HepG2 (cell line): ENCODE data around the gene ANKRD52. TPM values are rescaled to one million over a fixed set of nuclear protein-coding genes. Genes with fewer than 3 reads are reported as not detected.

Source experiments
- ATAC-seq: fragments of 200-7000 bp; cut with Tn5 transposase; 3 replicates; pipeline ENCODE4 v1.9.1; 2020; ENCODE audit warnings: mild to moderate bottlenecking, moderate library complexity
- BruUV-seq: library from RNA; stranded (reverse); fragments of 400-500 nt; replicated peaks from 2 replicates; lab custom pipeline; 2021; lab: Mats Ljungman, UMichigan
- CTCF ChIA-PET: fragments of 300-600 bp; formaldehyde crosslinking; extraction: SDS; loops from one replicate; lab custom pipeline; 2021; ENCODE audit warnings: low total read pairs, inconsistent platforms, low intra/inter-chr PET ratio; lab: Yijun Ruan, JAX
- POLR2A ChIA-PET: fragments of 350-600 bp; sonication (Branson Sonifier 250); formaldehyde crosslinking; loops from one replicate; lab custom pipeline; 2020; ENCODE audit warnings: antibody characterized with exemption, inconsistent platforms; lab: Yijun Ruan, JAX
- DNase-seq: peaks from one replicate; pipeline ENCODE4 v3.0.0-alpha.2; 2015; ENCODE audit warnings: low spot score
- FAIRE-seq: peaks from 3 replicates; lab custom pipeline; 2011; peaks lifted over from hg19 to GRCh38; lab: Jason Lieb, UNC
- H2AFZ ChIP-seq: one replicate; pipeline ENCODE4 v1.6.1; 2011; ENCODE audit warnings: low read length, inconsistent platforms
- H3K27ac ChIP-seq: fragments of 300-600 bp; 3 replicates; pipeline ENCODE4 v1.8.0; 2011; ENCODE audit warnings: mixed run types, mild to moderate bottlenecking, mixed read lengths, low read length, inconsistent platforms; ENCODE audit not compliant: insufficient read depth; ENCODE audit errors: extremely low read length
- H3K27me3 ChIP-seq, 2 experiments: fragments of 200-600 bp in 1 of 2; 2 replicates in 1 of 2; 3 replicates in 1 of 2; pipeline versions ENCODE4 v1.6.0 to v1.8.0; 2011; ENCODE audit warnings: low read length in 2 of 2, mild to moderate bottlenecking in 2 of 2, moderate library complexity in 2 of 2, inconsistent platforms in 1 of 2; ENCODE audit not compliant: insufficient read depth in 2 of 2, control insufficient read depth in 1 of 2
- H3K36me3 ChIP-seq, 2 experiments: fragments of 200-600 bp in 1 of 2; replicated peaks in 1 of 2; 2 replicates in 1 of 2; 3 replicates in 1 of 2; pipeline versions ENCODE4 v1.5.1 to v1.8.0; 2011; ENCODE audit warnings: low read length in 2 of 2, inconsistent platforms in 1 of 2; ENCODE audit not compliant: insufficient read depth in 2 of 2, control insufficient read depth in 1 of 2
- H3K4me1 ChIP-seq: 2 replicates; pipeline ENCODE4 v1.5.1; 2012; ENCODE audit warnings: low read length, inconsistent platforms; ENCODE audit not compliant: insufficient read depth
- H3K4me2 ChIP-seq: 2 replicates; pipeline ENCODE4 v1.6.0; 2011; ENCODE audit warnings: low read depth, low read length, inconsistent platforms
- H3K4me3 ChIP-seq, 3 experiments: fragments of 200-600 bp in 1 of 3; sonication (generic), shearing (Covaris generic) in 1 of 3; replicated peaks in 1 of 3; 2 replicates each; pipeline ENCODE4 v1.5.1; 2011 to 2016; ENCODE audit warnings: low read length in 3 of 3, inconsistent platforms in 2 of 3, low read depth in 2 of 3, mild to moderate bottlenecking in 2 of 3, control low read depth in 1 of 3, mixed read lengths in 1 of 3; ENCODE audit not compliant: insufficient read depth in 1 of 3
- H3K79me2 ChIP-seq: one replicate; pipeline ENCODE4 v1.6.1; 2011; ENCODE audit warnings: low read length, inconsistent platforms; ENCODE audit not compliant: insufficient read depth
- H3K9ac ChIP-seq: 2 replicates; pipeline ENCODE4 v1.6.0; 2011; ENCODE audit warnings: mild to moderate bottlenecking, low read depth, low read length, inconsistent platforms; ENCODE audit not compliant: insufficient read depth
- H3K9me3 ChIP-seq: 2 replicates; pipeline ENCODE4 v1.5.1; 2012; ENCODE audit warnings: mild to moderate bottlenecking, low read length
- H4K20me1 ChIP-seq: 2 replicates; pipeline ENCODE4 v1.6.0; 2011; ENCODE audit warnings: inconsistent platforms, mild to moderate bottlenecking, low read length, moderate library complexity; ENCODE audit not compliant: insufficient read depth
- ARID2 ChIP-seq: sonication (generic); formaldehyde crosslinking; IDR thresholded peaks from 2 replicates; pipeline ENCODE4 v1.8.1; 2022; ENCODE audit warnings: mild to moderate bottlenecking, missing genetic modification reagents, borderline replicate concordance
- BORCS8-MEF2B ChIP-seq: sonication (generic); formaldehyde crosslinking; IDR thresholded peaks from 2 replicates; pipeline ENCODE4 v1.8.0; 2022; ENCODE audit warnings: mild to moderate bottlenecking, missing genetic modification reagents
- CEBPG ChIP-seq: IDR thresholded peaks from 2 replicates; pipeline ENCODE4 v1.6.1; 2016
- GATAD1 ChIP-seq: IDR thresholded peaks from 2 replicates; pipeline ENCODE4 v1.6.1; 2016; ENCODE audit warnings: missing genetic modification reagents, missing compliant biosample characterization
- GTF2F1 ChIP-seq: fragments of 150-350 bp; IDR thresholded peaks from 2 replicates; pipeline ENCODE4 v1.6.1; 2014; ENCODE audit warnings: low read length
- HCFC1 ChIP-seq: fragments of 150-350 bp; IDR thresholded peaks from 2 replicates; pipeline ENCODE4 v1.6.1; 2014; ENCODE audit warnings: low read depth, low read length
- KDM3A ChIP-seq: IDR thresholded peaks from 2 replicates; pipeline ENCODE4 v1.6.1; 2018; ENCODE audit warnings: low read depth, missing compliant biosample characterization
- KLF11 ChIP-seq: IDR thresholded peaks from 2 replicates; pipeline ENCODE4 v1.6.1; 2016; ENCODE audit warnings: missing compliant biosample characterization
- MAX ChIP-seq: IDR thresholded peaks from 2 replicates; pipeline ENCODE4 v1.6.1; 2012; ENCODE audit warnings: inconsistent platforms
- NFKBIZ ChIP-seq: IDR thresholded peaks from 2 replicates; pipeline ENCODE4 v1.6.1; 2018; ENCODE audit warnings: missing genetic modification reagents, missing compliant biosample characterization
- POLR2G ChIP-seq: fragments of 200-400 bp; formaldehyde crosslinking; IDR thresholded peaks from 2 replicates; pipeline ENCODE4 v1.6.1; 2018; ENCODE audit warnings: mild to moderate bottlenecking, low read depth, low read length, moderate library complexity
- SKI ChIP-seq: fragments of 450-650 bp; IDR thresholded peaks from one replicate; pipeline ENCODE4 v1.6.1; 2018; ENCODE audit warnings: mild to moderate bottlenecking; ENCODE audit not compliant: partially characterized antibody
- SMC3 ChIP-seq: IDR thresholded peaks from 2 replicates; pipeline ENCODE4 v1.6.1; 2011; ENCODE audit warnings: low read length, improper control_type of control experiment
- TSC22D2 ChIP-seq: sonication (generic); formaldehyde crosslinking; IDR thresholded peaks from 2 replicates; pipeline ENCODE4 v1.5.1; 2020; ENCODE audit warnings: missing genetic modification reagents, mild to moderate bottlenecking, borderline replicate concordance
- ZBTB3 ChIP-seq: sonication (generic); formaldehyde crosslinking; IDR thresholded peaks from 2 replicates; pipeline ENCODE4 v1.4.0; 2020; ENCODE audit warnings: low read depth, mild to moderate bottlenecking, moderate library complexity, missing genetic modification reagents, borderline replicate concordance
- ZNF317 ChIP-seq: sonication (generic); formaldehyde crosslinking; IDR thresholded peaks from 2 replicates; pipeline ENCODE4 v1.5.0; 2020; ENCODE audit warnings: mild to moderate bottlenecking, missing genetic modification reagents
- ZNF510 ChIP-seq: sonication (generic); formaldehyde crosslinking; IDR thresholded peaks from 2 replicates; pipeline ENCODE4 v1.4.0; 2020; ENCODE audit warnings: low read depth, mild to moderate bottlenecking, missing genetic modification reagents
- ZNF567 ChIP-seq: sonication (generic); formaldehyde crosslinking; IDR thresholded peaks from 2 replicates; pipeline ENCODE4 v1.8.1; 2023; ENCODE audit warnings: mild to moderate bottlenecking, missing genetic modification reagents, borderline replicate concordance
- ZNF614 ChIP-seq: IDR thresholded peaks from 2 replicates; pipeline ENCODE4 v1.6.1; 2018; ENCODE audit warnings: missing biosample characterization, missing genetic modification reagents, inconsistent platforms, borderline replicate concordance
- ZNF629 ChIP-seq: sonication (generic); formaldehyde crosslinking; conservative IDR thresholded peaks from 2 replicates; pipeline ENCODE4 v1.5.0; 2020; ENCODE audit warnings: missing genetic modification reagents
- WGBS: methylation state at CpG from one replicate; pipeline ENCODE4 v1.1.6; 2017; ENCODE audit warnings: low lambda C conversion rate; 5-methylcytosine and 5-hydroxymethylcytosine counted together
- in situ Hi-C: cut with HindIII; loops from 2 replicates; pipeline ENCODE4 v1.10.0; 2017; ENCODE audit warnings: low pct_unique_long_range_greater_than_20kb; ENCODE audit not compliant: extremely low pct_ligation_motif_present
- intact Hi-C: fragments of 100-400 bp; cut with micrococcal nuclease; formaldehyde crosslinking; loops from one replicate; pipeline ENCODE4 v1.10.0; 2022; ENCODE audit not compliant: unreplicated experiment
- polyA plus RNA-seq, 8 experiments: library from polyadenylated mRNA; depleted of rRNA in 3 of 8; stranded (reverse) in 7 of 8; unstranded in 1 of 8; fragments of >200 nt; fragmentation: Illumina TruSeq in 4 of 8; extraction: Trizol in 4 of 8; gene quantifications; 2 replicates each; pipeline versions ENCODE4 v1.2.1 to v1.2.3, GENCODE V29; 2011 to 2016; ENCODE audit warnings: low read depth in 4 of 8, missing spikeins in 1 of 8, mixed read lengths in 1 of 8; ENCODE audit not compliant: insufficient read depth in 1 of 8
- total RNA-seq, 5 experiments: library from RNA; depleted of rRNA; stranded (reverse); fragments of >200 nt; fragmentation: Illumina TruSeq; extraction: Trizol; gene quantifications; 2 replicates each; pipeline ENCODE4 v1.2.3, GENCODE V29; 2016; ENCODE audit warnings: low read depth in 1 of 5
- TF ChIP-seq, protein P1 (sequence below), 2 experiments: fragments of 450-650 bp in 1 of 2; sonication (generic) in 1 of 2; formaldehyde crosslinking; IDR thresholded peaks; 2 replicates each; pipeline versions ENCODE4 v1.5.0 to v1.8.0; 2020 to 2022; ENCODE audit warnings: mild to moderate bottlenecking in 1 of 2, missing genetic modification reagents in 1 of 2
- TF ChIP-seq, protein P2 (sequence below): sonication (generic); formaldehyde crosslinking; IDR thresholded peaks from 2 replicates; pipeline ENCODE4 v1.8.0; 2022; ENCODE audit warnings: mild to moderate bottlenecking, missing genetic modification reagents, moderate library complexity

ANKRD52 gene
- total and polyA plus RNA-seq, 2 of the 13 experiments (the other 11 are each of a cell fraction or from before 2014, with no cell fraction given): 7.8 to 9.2 TPM

- no peak for TF ChIP-seq KLF11
- 0 out of 2 replicates have a peak, but pooled peaks have one; percentile 5 for TF ChIP-seq BORCS8-MEF2B (CRISPR knock-in tag)
- TF ChIP-seq TSC22D2: no peak
- TF ChIP-seq MAX: peak; percentile 22; the same call in 1 of the 2 replicates
- TF ChIP-seq ZNF567 (CRISPR knock-in tag): no peak
- TF ChIP-seq ZNF317: no peak
- 0 out of 2 replicates have a peak, but pooled peaks have one; percentile 10 for TF ChIP-seq ZBTB3
- TF ChIP-seq POLR2G: no peak
- no peak for TF ChIP-seq GATAD1
- TF ChIP-seq CEBPG: no peak
- TF ChIP-seq, protein P1, sequence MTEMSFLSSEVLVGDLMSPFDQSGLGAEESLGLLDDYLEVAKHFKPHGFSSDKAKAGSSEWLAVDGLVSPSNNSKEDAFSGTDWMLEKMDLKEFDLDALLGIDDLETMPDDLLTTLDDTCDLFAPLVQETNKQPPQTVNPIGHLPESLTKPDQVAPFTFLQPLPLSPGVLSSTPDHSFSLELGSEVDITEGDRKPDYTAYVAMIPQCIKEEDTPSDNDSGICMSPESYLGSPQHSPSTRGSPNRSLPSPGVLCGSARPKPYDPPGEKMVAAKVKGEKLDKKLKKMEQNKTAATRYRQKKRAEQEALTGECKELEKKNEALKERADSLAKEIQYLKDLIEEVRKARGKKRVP (CRISPR knock-in tag; IDR thresholded peaks at IDR 0.05): 0 out of 4 replicates have a peak, but pooled peaks of 1 of the 2 experiments have one; percentile 2
Observed at GRCh38 chr12:56190695-56191155, 67.5 kb downstream of the ANKRD52 start (continued).

GRCh38 chr12:56189918-56190694, 68.1 kb downstream of the ANKRD52 start:
- peak overlapping the region; percentile 76 for H3K9ac ChIP-seq
- no peaks in the 10 kb centered on the region; a peak in 1 of 5 replicates for H3K27me3 ChIP-seq
- H3K9me3 ChIP-seq: no peaks in the 10 kb centered on the region
- peak overlapping the region; percentile 86 for H3K4me2 ChIP-seq
- intact Hi-C loops: loop anchor here (1.0 to 5.0 kb wide), 4 partner anchors 33 to 272 kb away; partner anchors contain the start of gene MYL6
- no TSS peak for BruUV-seq
- H3K27ac ChIP-seq: peak overlapping the region; percentile 74
- peaks cover 0 to 8% of the 10 kb centered on the region in 2 experiments; a peak in 2 of 5 replicates for H3K36me3 ChIP-seq
- H4K20me1 ChIP-seq: no peaks in the 10 kb centered on the region
- DNase-seq (peak; percentile 83), ATAC-seq (peak; percentile 71), FAIRE-seq (no peak)
- peaks cover 34% of the 10 kb centered on the region for H3K4me1 ChIP-seq
- peaks cover 19% of the 10 kb centered on the region for H3K79me2 ChIP-seq
- peak overlapping the region; percentile 76 for H2AFZ ChIP-seq
- H3K4me3 ChIP-seq: peak overlapping the region; percentile 76 to 94 (median 93)
- in situ Hi-C loops: loop anchor here (5.0 to 10.0 kb wide), 3 partner anchors 63 to 275 kb away; partner anchors contain the start of genes ANKRD52, ESYT1 and SPRYD4
- 1% methylated on average over 41 of the region's 42 CpGs for WGBS
- ChIA-PET CTCF (interaction anchor here (1.1 to 2.7 kb wide), 4 partner anchors 32 to 71 kb away, joined by 3 to 49 read pairs (median 14); partner anchors contain the start of genes ESYT1, MYL6, MYL6B and ZC3H10), POLR2A (interaction anchor here (0.7 to 3.6 kb wide), 19 partner anchors 9 to 298 kb away, joined by 3 to 48 read pairs (median 5); partner anchors contain the start of genes CNPY2, ESYT1, GLS2 and MYL6)
- TF ChIP-seq ZNF629 (CRISPR knock-in tag) (peak; percentile 74), ZNF614 (CRISPR knock-in tag) (no peak), HCFC1 (peak; percentile 23; the same call in 1 of the 2 replicates), NFKBIZ (CRISPR knock-in tag) (no peak; the same call in 1 of the 2 replicates), KDM3A (CRISPR knock-in tag) (0 out of 2 replicates have a peak, but pooled peaks have one; percentile 17), ARID2 (CRISPR knock-in tag) (no peak), GTF2F1 (no peak), SMC3 (no peak), ZNF510 (CRISPR knock-in tag) (peak; percentile 62; the same call in 1 of the 2 replicates), SKI (no peak)
- TF ChIP-seq, protein P2, sequence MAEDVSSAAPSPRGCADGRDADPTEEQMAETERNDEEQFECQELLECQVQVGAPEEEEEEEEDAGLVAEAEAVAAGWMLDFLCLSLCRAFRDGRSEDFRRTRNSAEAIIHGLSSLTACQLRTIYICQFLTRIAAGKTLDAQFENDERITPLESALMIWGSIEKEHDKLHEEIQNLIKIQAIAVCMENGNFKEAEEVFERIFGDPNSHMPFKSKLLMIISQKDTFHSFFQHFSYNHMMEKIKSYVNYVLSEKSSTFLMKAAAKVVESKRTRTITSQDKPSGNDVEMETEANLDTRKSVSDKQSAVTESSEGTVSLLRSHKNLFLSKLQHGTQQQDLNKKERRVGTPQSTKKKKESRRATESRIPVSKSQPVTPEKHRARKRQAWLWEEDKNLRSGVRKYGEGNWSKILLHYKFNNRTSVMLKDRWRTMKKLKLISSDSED (CRISPR knock-in tag): no peak
